HEK293 (cell line): ENCODE measurements around the gene ZNF687.

ENCODE experiments used
- CTCF ChIA-PET: fragments of 350-600 bp; formaldehyde crosslinking; extraction: SDS; loops from one replicate; lab custom pipeline; 2021; ENCODE audit warnings: antibody characterized with exemption; lab: Yijun Ruan, JAX
- POLR2A ChIA-PET: fragments of 300-600 bp; formaldehyde crosslinking; extraction: SDS; loops from one replicate; lab custom pipeline; 2020; ENCODE audit warnings: antibody characterized with exemption, inconsistent platforms; lab: Yijun Ruan, JAX
- H3K27ac ChIP-seq: fragments of 200-500 bp; sonication (Bioruptor generic); 2 replicates; pipeline ENCODE4 v1.5.1; 2014; ENCODE audit warnings: low read depth, low read length, control low read depth, inconsistent platforms; ENCODE audit errors: extremely low read depth
- H3K36me3 ChIP-seq, 2 experiments: fragments of 200-500 bp in 1 of 2; sonication (Bioruptor generic) in 1 of 2; 1 replicate in 1 of 2; 2 replicates in 1 of 2; pipeline ENCODE4 v1.5.1; 2014 to 2017; ENCODE audit warnings: inconsistent platforms in 2 of 2, low read length in 2 of 2; ENCODE audit not compliant: control insufficient read depth in 2 of 2, insufficient read depth in 1 of 2
- H3K4me1 ChIP-seq: fragments of 200-500 bp; sonication (Bioruptor generic); 2 replicates; pipeline ENCODE4 v1.5.1; 2014; ENCODE audit warnings: mild to moderate bottlenecking, low read length, inconsistent platforms; ENCODE audit not compliant: control insufficient read depth, insufficient read depth
- H3K4me3 ChIP-seq: 2 replicates; pipeline ENCODE4 v1.5.1; 2011; ENCODE audit warnings: low read depth, mild to moderate bottlenecking, control low read depth, low read length, moderate library complexity
- H3K9me3 ChIP-seq: fragments of 200-500 bp; sonication (Bioruptor generic); 2 replicates; pipeline ENCODE4 v1.5.1; 2014; ENCODE audit warnings: low read depth, low read length, inconsistent platforms; ENCODE audit not compliant: control insufficient read depth, insufficient read depth
- CTCF ChIP-seq: fragments of 450-650 bp; formaldehyde crosslinking; IDR thresholded peaks from 2 replicates; pipeline ENCODE4 v1.5.1; 2016; ENCODE audit warnings: missing biosample characterization, missing genetic modification characterization
- TCF7L2 ChIP-seq: IDR thresholded peaks from 2 replicates; pipeline ENCODE4 v1.6.1; 2011; ENCODE audit warnings: low read depth, mild to moderate bottlenecking, inconsistent platforms, low read length, moderate library complexity, borderline replicate concordance
- ZBTB17 ChIP-seq: fragments of 450-650 bp; formaldehyde crosslinking; IDR thresholded peaks from 2 replicates; pipeline ENCODE4 v1.5.1; 2016; ENCODE audit warnings: missing biosample characterization, missing genetic modification characterization
- ZBTB6 ChIP-seq: fragments of 450-650 bp; formaldehyde crosslinking; IDR thresholded peaks from 2 replicates; pipeline ENCODE4 v1.5.1; 2017; ENCODE audit warnings: missing biosample characterization, missing genetic modification characterization
- ZEB2 ChIP-seq: fragments of 450-650 bp; formaldehyde crosslinking; IDR thresholded peaks from 2 replicates; pipeline ENCODE4 v1.5.1; 2016; ENCODE audit warnings: missing biosample characterization, missing genetic modification characterization
- ZNF341 ChIP-seq: fragments of 450-650 bp; formaldehyde crosslinking; IDR thresholded peaks from 2 replicates; pipeline ENCODE4; 2016; ENCODE audit warnings: low read depth, missing biosample characterization, missing genetic modification characterization
- ZNF571 ChIP-seq: fragments of 450-650 bp; formaldehyde crosslinking; IDR thresholded peaks from 2 replicates; pipeline ENCODE4 v1.5.0; 2017; ENCODE audit warnings: missing biosample characterization, missing genetic modification characterization
- ZNF585B ChIP-seq: fragments of 450-650 bp; formaldehyde crosslinking; IDR thresholded peaks from 2 replicates; pipeline ENCODE4 v1.5.1; 2016; ENCODE audit warnings: missing biosample characterization, missing genetic modification characterization
- ZNF600 ChIP-seq: fragments of 450-650 bp; formaldehyde crosslinking; IDR thresholded peaks from 2 replicates; pipeline ENCODE4 v1.5.1; 2016; ENCODE audit warnings: missing biosample characterization, missing genetic modification characterization
- ZNF610 ChIP-seq: fragments of 450-650 bp; formaldehyde crosslinking; IDR thresholded peaks from 2 replicates; pipeline ENCODE4 v1.5.1; 2016; ENCODE audit warnings: missing biosample characterization, missing genetic modification characterization, borderline replicate concordance
- ZNF639 ChIP-seq: fragments of 450-650 bp; formaldehyde crosslinking; IDR thresholded peaks from 2 replicates; pipeline ENCODE4 v1.5.1; 2016; ENCODE audit warnings: missing biosample characterization, missing genetic modification characterization
- ZNF664 ChIP-seq: fragments of 450-650 bp; formaldehyde crosslinking; IDR thresholded peaks from 2 replicates; pipeline ENCODE4 v1.5.1; 2016; ENCODE audit warnings: missing biosample characterization, missing genetic modification characterization
- ZNF843 ChIP-seq: fragments of 450-650 bp; formaldehyde crosslinking; IDR thresholded peaks from 2 replicates; pipeline ENCODE4 v1.5.1; 2016; ENCODE audit warnings: missing biosample characterization, missing genetic modification characterization

The ZNF687 gene

GRCh38 chr1:151266821-151267220, 15.3 kb upstream of the ZNF687 start:
- H3K4me1 ChIP-seq, result no peaks in the 10 kb centered on the region
- no peak overlapping the region for H3K27ac ChIP-seq
- TF ChIP-seq ZNF664 (tag by site-specific recombination), result no peak
- peak; percentile 77 for TF ChIP-seq ZNF600 (tag by site-specific recombination)
- TF ChIP-seq ZNF341 (tag by site-specific recombination), result no peak
- no peak for TF ChIP-seq ZEB2
- no peak for TF ChIP-seq ZNF571 (tag by site-specific recombination)
- TF ChIP-seq TCF7L2, result no peak
- TF ChIP-seq ZNF610 (tag by site-specific recombination), result no peak
- POLR2A ChIA-PET, result interaction anchor here (0.5 to 2.8 kb wide), 2 partner anchors 15 to 167 kb away, joined by 5 to 13 read pairs; partner anchors contain the start of gene ZNF687
- peaks cover 42 to 77% of the 10 kb centered on the region in 2 experiments; a peak in 2 of 3 replicates for H3K36me3 ChIP-seq
- no peaks in the 10 kb centered on the region for H3K9me3 ChIP-seq
- H3K4me3 ChIP-seq, result no peak overlapping the region
- CTCF ChIA-PET, result no interaction called here

- POLR2A ChIA-PET, result interaction anchor here (2.8 kb wide), 1 partner anchor 14 kb away, joined by 13 read pairs; the partner anchor contains the start of gene ZNF687
Observed at GRCh38 chr1:151267760-151268159, 14.3 kb upstream of the ZNF687 start.

More at GRCh38 chr1:151267760-151268159, 14.3 kb upstream of the ZNF687 start:
- Histone ChIP-seq H3K4me3 (no peak overlapping the region), H3K36me3 (peaks cover 38 to 68% of the 10 kb centered on the region in 2 experiments; a peak in 2 of 3 replicates)
- TF ChIP-seq ZBTB6, result no peak
- TF ChIP-seq ZNF639, result no peak
- peak; percentile 74 for TF ChIP-seq ZNF600 (tag by site-specific recombination)
- no peak for TF ChIP-seq ZNF843 (tag by site-specific recombination)
- no peak for TF ChIP-seq ZNF585B (tag by site-specific recombination)
- peak; percentile 66 for TF ChIP-seq ZBTB17 (tag by site-specific recombination)
- no peak for TF ChIP-seq CTCF (tag by site-specific recombination)
- TF ChIP-seq, all 188 proteins: peak for 2
- CTCF ChIA-PET, result interaction anchor here (0.7 kb wide), 1 partner anchor 76 kb away, joined by 3 read pairs; no protein-coding TSS in a partner anchor
- H3K27ac ChIP-seq, result no peak overlapping the region
- H3K9me3 ChIP-seq, result no peaks in the 10 kb centered on the region
- no peaks in the 10 kb centered on the region for H3K4me1 ChIP-seq
